SH-SY5Y (cell line): ENCODE results near the gene NR1H2.

Experiments
- GATA2 ChIP-seq: IDR thresholded peaks from 2 replicates; pipeline ENCODE4 v1.6.1; 2011; ENCODE audit warnings: mild to moderate bottlenecking, low read depth, low read length
- GATA3 ChIP-seq: IDR thresholded peaks from 2 replicates; pipeline ENCODE4 v1.6.1; 2011; ENCODE audit warnings: low read depth, mild to moderate bottlenecking, low read length, moderate library complexity

NR1H2 gene

GRCh38 chr19:50418176-50419021 is 42.1 kb downstream of the NR1H2 start, which contains the start of gene SPIB:
Gene SPIB, plus strand, starts transcription at chr19:50418938. Its CDS starts 25 bp downstream, at chr19:50418963.
- TF ChIP-seq GATA2: no peak
- no peak for TF ChIP-seq GATA3

GRCh38 chr19:50419022-50419579 is 42.8 kb downstream of the NR1H2 start:
- no peak for TF ChIP-seq GATA2
- TF ChIP-seq GATA3: no peak

- TF ChIP-seq GATA3: no peak
- no peak for TF ChIP-seq GATA2
Measured at GRCh38 chr19:50419580-50420035, 43.4 kb downstream of the NR1H2 start.

- TF ChIP-seq GATA3 (no peak), GATA2 (no peak)
Measured at GRCh38 chr19:50420127-50420526, 43.9 kb downstream of the NR1H2 start.

- no peak for TF ChIP-seq GATA3
- no peak for TF ChIP-seq GATA2
Measured at GRCh38 chr19:50420808-50421207, 44.6 kb downstream of the NR1H2 start.

- no peak for TF ChIP-seq GATA3
- no peak for TF ChIP-seq GATA2
Measured at GRCh38 chr19:50422397-50423278, 46.4 kb downstream of the NR1H2 start.

GRCh38 chr19:50423279-50424113 is 47.2 kb downstream of the NR1H2 start:
- TF ChIP-seq GATA2 (no peak), GATA3 (no peak)

GRCh38 chr19:50425581-50425980 is 49.3 kb downstream of the NR1H2 start:
- TF ChIP-seq GATA3 (no peak), GATA2 (no peak)

GRCh38 chr19:50427318-50427925 is 51.2 kb downstream of the NR1H2 start:
- no peak for TF ChIP-seq GATA3

GRCh38 chr19:50427997-50428425 is 51.8 kb downstream of the NR1H2 start:
- no peak for TF ChIP-seq GATA3
- no peak for TF ChIP-seq GATA2

GRCh38 chr19:50428772-50429463 is 52.7 kb downstream of the NR1H2 start:
- TF ChIP-seq GATA2: no peak
- no peak for TF ChIP-seq GATA3

GRCh38 chr19:50430888-50431342 is 54.7 kb downstream of the NR1H2 start:
- TF ChIP-seq GATA2 (no peak), GATA3 (no peak)
